SK-N-SH (cell line): ENCODE data around the gene LCE2B. TPM values are rescaled to one million over a fixed set of nuclear protein-coding genes. Genes with fewer than 3 reads are reported as not detected.

Experiments
- CTCF ChIA-PET: fragments of 300-600, 350-600 bp; formaldehyde crosslinking; extraction: SDS; loops from one replicate; lab custom pipeline; 2021; lab: Yijun Ruan, JAX
- POLR2A ChIA-PET: fragments of 350-600 bp; sonication (Branson Sonifier 250); formaldehyde crosslinking; extraction: SDS; loops from one replicate; lab custom pipeline; 2020; ENCODE audit warnings: antibody characterized with exemption, inconsistent platforms; lab: Yijun Ruan, JAX
- DNase-seq: peaks from one replicate; pipeline ENCODE4 v3.0.0; 2012
- H2AFZ ChIP-seq: fragments of 200-600 bp; sonication (generic); 2 replicates; pipeline ENCODE4 v1.8.1; 2016; ENCODE audit warnings: antibody characterized with exemption, mild to moderate bottlenecking, low read depth
- H3F3A ChIP-seq: fragments of 200-600 bp; sonication (generic); replicated peaks from 2 replicates; pipeline ENCODE3; 2016; ENCODE audit warnings: antibody characterized with exemption, mild to moderate bottlenecking; ENCODE audit not compliant: insufficient read depth
- H3K27ac ChIP-seq, 2 experiments: fragments of 200-500 bp in 1 of 2; fragments of 200-600 bp in 1 of 2; sonication (Bioruptor generic) in 1 of 2; sonication (generic), shearing (Covaris generic) in 1 of 2; 2 replicates each; pipeline versions ENCODE4 v1.5.1 to v1.6.1; 2014 to 2016; ENCODE audit warnings: low read depth in 2 of 2, inconsistent platforms in 1 of 2, low read length in 1 of 2, mild to moderate bottlenecking in 1 of 2, mixed read lengths in 1 of 2
- H3K27me3 ChIP-seq: fragments of 200-600 bp; sonication (generic), shearing (Covaris generic); 2 replicates; pipeline ENCODE4 v1.6.1; 2016; ENCODE audit warnings: mixed run types; ENCODE audit not compliant: insufficient read depth
- H3K36me3 ChIP-seq, 2 experiments: fragments of 200-500 bp in 1 of 2; fragments of 200-600 bp in 1 of 2; sonication (Bioruptor generic) in 1 of 2; sonication (generic) in 1 of 2; replicated peaks in 1 of 2; 2 replicates each; pipeline versions ENCODE3 to v1.5.1; 2014 to 2016; ENCODE audit warnings: low read length in 1 of 2, mild to moderate bottlenecking in 1 of 2; ENCODE audit not compliant: insufficient read depth in 2 of 2, control insufficient read depth in 1 of 2
- H3K4me1 ChIP-seq, 2 experiments: fragments of 200-500 bp in 1 of 2; fragments of 200-600 bp in 1 of 2; sonication (Bioruptor generic) in 1 of 2; sonication (generic), shearing (Covaris generic) in 1 of 2; 2 replicates each; pipeline versions ENCODE4 v1.5.1 to v1.6.1; 2014 to 2016; ENCODE audit warnings: low read depth in 1 of 2, low read length in 1 of 2, mixed run types in 1 of 2; ENCODE audit not compliant: insufficient read depth in 2 of 2, control insufficient read depth in 1 of 2
- H3K4me2 ChIP-seq: fragments of 200-600 bp; sonication (generic), shearing (Covaris generic); 2 replicates; pipeline ENCODE4 v1.6.1; 2017; ENCODE audit warnings: mixed run types
- H3K4me3 ChIP-seq, 2 experiments: fragments of 200-500 bp in 1 of 2; fragments of 200-600 bp in 1 of 2; sonication (Bioruptor generic) in 1 of 2; sonication (generic), shearing (Covaris generic) in 1 of 2; 2 replicates each; pipeline versions ENCODE4 v1.5.1 to v1.8.1; 2014 to 2016; ENCODE audit warnings: low read depth in 2 of 2, inconsistent platforms in 1 of 2, low read length in 1 of 2, mild to moderate bottlenecking in 1 of 2, mixed read lengths in 1 of 2, moderate library complexity in 1 of 2
- H3K79me2 ChIP-seq: fragments of 200-600 bp; sonication (generic); 2 replicates; pipeline ENCODE4 v1.8.1; 2017; ENCODE audit warnings: mild to moderate bottlenecking; ENCODE audit not compliant: insufficient read depth
- H3K9ac ChIP-seq: fragments of 200-600 bp; sonication (generic); 2 replicates; pipeline ENCODE4 v1.6.1; 2017; ENCODE audit warnings: mixed run types
- H3K9me2 ChIP-seq: fragments of 200-600 bp; sonication (generic); 2 replicates; pipeline ENCODE4 v1.6.1; 2017; ENCODE audit warnings: mixed run types
- H3K9me3 ChIP-seq: fragments of 200-600 bp; sonication (generic); 2 replicates; pipeline ENCODE4 v1.6.1; 2017; ENCODE audit warnings: mixed run types, mild to moderate bottlenecking, moderate library complexity
- H4K20me1 ChIP-seq: fragments of 200-600 bp; sonication (generic); 2 replicates; pipeline ENCODE4 v1.6.1; 2017; ENCODE audit warnings: mild to moderate bottlenecking, mixed run types; ENCODE audit not compliant: insufficient read depth
- ELF1 ChIP-seq: IDR thresholded peaks from 2 replicates; pipeline ENCODE4 v1.4.0; 2012
- EP300 ChIP-seq, 2 experiments: IDR thresholded peaks; 2 replicates each; pipeline versions ENCODE4 v1.4.0 to v1.6.1; 2012; ENCODE audit warnings: borderline replicate concordance in 1 of 2, low read depth in 1 of 2, low read length in 1 of 2
- FOSL2 ChIP-seq: IDR thresholded peaks from 2 replicates; pipeline ENCODE4 v1.4.0; 2012; ENCODE audit warnings: low read depth, mild to moderate bottlenecking, moderate library complexity, borderline replicate concordance
- FOXJ3 ChIP-seq: sonication (generic); formaldehyde crosslinking; IDR thresholded peaks from 2 replicates; pipeline ENCODE4 v1.5.1; 2020; ENCODE audit warnings: mild to moderate bottlenecking, missing genetic modification reagents
- GABPA ChIP-seq: IDR thresholded peaks from 2 replicates; pipeline ENCODE4 v1.4.0; 2012; ENCODE audit warnings: low read depth, mild to moderate bottlenecking
- IRF3 ChIP-seq: fragments of 150-350 bp; IDR thresholded peaks from 2 replicates; pipeline ENCODE4 v1.6.1; 2016; ENCODE audit warnings: mild to moderate bottlenecking, low read depth, low read length
- JUND ChIP-seq: IDR thresholded peaks from 2 replicates; pipeline ENCODE4 v1.4.0; 2012
- MEF2A ChIP-seq: IDR thresholded peaks from 2 replicates; pipeline ENCODE4 v1.4.0; 2012; ENCODE audit warnings: low read depth, borderline replicate concordance
- NFIC ChIP-seq: IDR thresholded peaks from 2 replicates; pipeline ENCODE4 v1.4.0; 2012; ENCODE audit warnings: borderline replicate concordance
- NRF1 ChIP-seq: IDR thresholded peaks from 2 replicates; pipeline ENCODE4 v1.6.1; 2012; ENCODE audit warnings: low read depth, mild to moderate bottlenecking, low read length
- POLR2AphosphoS5 ChIP-seq: IDR thresholded peaks from 2 replicates; pipeline ENCODE4 v1.6.1; 2012; ENCODE audit warnings: low read depth, low read length
- RAD21 ChIP-seq: IDR thresholded peaks from 2 replicates; pipeline ENCODE4 v1.6.1; 2012; ENCODE audit warnings: mild to moderate bottlenecking, low read length
- REST ChIP-seq: IDR thresholded peaks from 2 replicates; pipeline ENCODE4 v1.6.1; 2012; ENCODE audit warnings: mild to moderate bottlenecking, low read depth, low read length, moderate library complexity
- RXRA ChIP-seq: IDR thresholded peaks from 2 replicates; pipeline ENCODE4 v1.4.0; 2012; ENCODE audit warnings: low read depth, mild to moderate bottlenecking, borderline replicate concordance
- SIN3A ChIP-seq: IDR thresholded peaks from 2 replicates; pipeline ENCODE4 v1.6.1; 2012; ENCODE audit warnings: low read depth, mild to moderate bottlenecking, low read length, moderate library complexity, borderline replicate concordance
- SMC3 ChIP-seq: IDR thresholded peaks from 2 replicates; pipeline ENCODE4 v1.6.1; 2012; ENCODE audit warnings: low read depth, low read length, improper control_type of control experiment
- TAF1 ChIP-seq: IDR thresholded peaks from 2 replicates; pipeline ENCODE4 v1.6.1; 2012; ENCODE audit warnings: low read depth, mild to moderate bottlenecking, low read length, moderate library complexity, borderline replicate concordance
- YY1 ChIP-seq: IDR thresholded peaks from 2 replicates; pipeline ENCODE4 v1.4.0; 2012; ENCODE audit warnings: low read depth, mild to moderate bottlenecking
- WGBS: methylation state at CpG from one replicate; pipeline ENCODE4 v1.1.6; 2017; ENCODE audit warnings: low lambda C conversion rate; 5-methylcytosine and 5-hydroxymethylcytosine counted together
- polyA plus RNA-seq, 3 experiments: library from polyadenylated mRNA; depleted of rRNA; stranded (reverse); fragments of >200 nt; gene quantifications; 2 replicates each; pipeline ENCODE4 v1.2.3, GENCODE V29; 2012
- TF ChIP-seq, protein P1 (sequence below): IDR thresholded peaks from 2 replicates; pipeline ENCODE4; 2012
- TF ChIP-seq, protein P2 (sequence below): fragments of 150-350 bp; IDR thresholded peaks from 2 replicates; pipeline ENCODE4 v1.6.1; 2017; ENCODE audit warnings: antibody characterized with exemption, low read length, low read depth, borderline replicate concordance

Gene LCE2B
- polyA plus RNA-seq, 1 of the 3 experiments (the other 2 are of a cell fraction): not detected

DNA sequence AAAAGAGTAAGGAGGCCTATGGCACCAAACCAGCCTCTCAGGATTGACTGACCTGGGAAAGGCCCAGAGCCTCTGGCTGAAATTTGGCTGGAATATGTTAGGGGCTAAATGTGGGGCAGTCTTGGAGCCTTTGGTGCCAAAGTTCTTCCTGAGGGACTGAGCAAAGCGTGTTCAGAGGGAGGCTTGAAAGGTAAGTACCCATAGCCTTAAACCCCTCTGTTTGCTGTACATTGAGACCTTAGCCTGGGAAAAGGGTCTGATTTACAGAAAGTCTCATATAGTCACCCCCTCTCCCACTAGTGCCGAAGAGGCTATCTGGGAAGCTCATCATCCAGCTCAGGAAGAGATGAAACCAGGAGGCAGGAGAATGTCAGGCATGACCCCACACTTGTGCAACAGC is 21.9 kb downstream of the LCE2B start, which contains the start of gene LCE4A:
LCE4A (plus strand) TSS at position 301 of the 400 bp plus-strand sequence. CDS start 916 bp downstream, outside the sequence.
- Histone ChIP-seq H3K27ac (no peak within 1 kb of the TSS), H3K4me1 (no peaks in the 10 kb centered on the region), H3K79me2 (no peaks in the 10 kb centered on the region), H4K20me1 (no peaks in the 10 kb centered on the region), H3K4me3 (no peak within 1 kb of the TSS), H3K4me2 (no peak within 1 kb of the TSS), H3K27me3 (no peaks in the 10 kb centered on the region), H3F3A (no peaks in the 10 kb centered on the region), H2AFZ (no peak within 1 kb of the TSS), H3K9me3 (no peaks in the 10 kb centered on the region), H3K9ac (no peak within 1 kb of the TSS), H3K9me2 (no peaks in the 10 kb centered on the region), H3K36me3 (no peaks in the 10 kb centered on the region)
- TF ChIP-seq ELF1 (no peak), NFIC (no peak), YY1 (no peak), NRF1 (no peak), MEF2A (no peak), SMC3 (no peak), REST (no peak), RAD21 (no peak), POLR2AphosphoS5 (no peak), JUND (no peak), FOSL2 (no peak), GABPA (no peak), FOXJ3 (CRISPR knock-in tag) (no peak), SIN3A (no peak), IRF3 (no peak), EP300 (IDR thresholded peaks at IDR 0.05; ENCODE audit: borderline replicate concordance in 1 of 2, low read depth in 1 of 2, low read length in 1 of 2) (no peak), TAF1 (no peak), RXRA (no peak)
- TF ChIP-seq, protein P1, sequence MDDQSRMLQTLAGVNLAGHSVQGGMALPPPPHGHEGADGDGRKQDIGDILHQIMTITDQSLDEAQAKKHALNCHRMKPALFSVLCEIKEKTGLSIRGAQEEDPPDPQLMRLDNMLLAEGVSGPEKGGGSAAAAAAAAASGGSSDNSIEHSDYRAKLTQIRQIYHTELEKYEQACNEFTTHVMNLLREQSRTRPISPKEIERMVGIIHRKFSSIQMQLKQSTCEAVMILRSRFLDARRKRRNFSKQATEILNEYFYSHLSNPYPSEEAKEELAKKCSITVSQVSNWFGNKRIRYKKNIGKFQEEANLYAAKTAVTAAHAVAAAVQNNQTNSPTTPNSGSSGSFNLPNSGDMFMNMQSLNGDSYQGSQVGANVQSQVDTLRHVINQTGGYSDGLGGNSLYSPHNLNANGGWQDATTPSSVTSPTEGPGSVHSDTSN: no peak
- TF ChIP-seq, protein P2, sequence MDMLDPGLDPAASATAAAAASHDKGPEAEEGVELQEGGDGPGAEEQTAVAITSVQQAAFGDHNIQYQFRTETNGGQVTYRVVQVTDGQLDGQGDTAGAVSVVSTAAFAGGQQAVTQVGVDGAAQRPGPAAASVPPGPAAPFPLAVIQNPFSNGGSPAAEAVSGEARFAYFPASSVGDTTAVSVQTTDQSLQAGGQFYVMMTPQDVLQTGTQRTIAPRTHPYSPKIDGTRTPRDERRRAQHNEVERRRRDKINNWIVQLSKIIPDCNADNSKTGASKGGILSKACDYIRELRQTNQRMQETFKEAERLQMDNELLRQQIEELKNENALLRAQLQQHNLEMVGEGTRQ: no peak
- DNase-seq: no peak
- POLR2A ChIA-PET: no interaction called here
- WGBS: 10% methylated on average over 2 of the region's 2 CpGs
- CTCF ChIA-PET: no interaction called here
